Astrocyte of the cerebellum (primary cell): ENCODE measurements around the gene SAFB.

Experiments
- DNase-seq: peaks from one replicate; pipeline ENCODE4 v3.0.0-alpha.2; 2011; ENCODE audit warnings: low read depth
- H3K4me3 ChIP-seq: 2 replicates; pipeline ENCODE4 v1.5.1; 2011; ENCODE audit warnings: mild to moderate bottlenecking, low read depth, low read length, moderate library complexity
- in situ Hi-C: cut with HindIII; loops from 2 replicates; pipeline ENCODE4 v1.10.0; 2017; ENCODE audit warnings: low sequenced_read_pairs
- TF ChIP-seq, protein P1 (sequence below): IDR thresholded peaks from 2 replicates; pipeline ENCODE4 v1.5.1; 2012; ENCODE audit warnings: low read length, low read depth, moderate library complexity, mild to moderate bottlenecking; ENCODE audit errors: missing control alignments

SAFB gene

GRCh38 chr19:5706876-5707573, 84.1 kb downstream of the SAFB start:
- no peak overlapping the region for H3K4me3 ChIP-seq
- TF ChIP-seq, protein P1, sequence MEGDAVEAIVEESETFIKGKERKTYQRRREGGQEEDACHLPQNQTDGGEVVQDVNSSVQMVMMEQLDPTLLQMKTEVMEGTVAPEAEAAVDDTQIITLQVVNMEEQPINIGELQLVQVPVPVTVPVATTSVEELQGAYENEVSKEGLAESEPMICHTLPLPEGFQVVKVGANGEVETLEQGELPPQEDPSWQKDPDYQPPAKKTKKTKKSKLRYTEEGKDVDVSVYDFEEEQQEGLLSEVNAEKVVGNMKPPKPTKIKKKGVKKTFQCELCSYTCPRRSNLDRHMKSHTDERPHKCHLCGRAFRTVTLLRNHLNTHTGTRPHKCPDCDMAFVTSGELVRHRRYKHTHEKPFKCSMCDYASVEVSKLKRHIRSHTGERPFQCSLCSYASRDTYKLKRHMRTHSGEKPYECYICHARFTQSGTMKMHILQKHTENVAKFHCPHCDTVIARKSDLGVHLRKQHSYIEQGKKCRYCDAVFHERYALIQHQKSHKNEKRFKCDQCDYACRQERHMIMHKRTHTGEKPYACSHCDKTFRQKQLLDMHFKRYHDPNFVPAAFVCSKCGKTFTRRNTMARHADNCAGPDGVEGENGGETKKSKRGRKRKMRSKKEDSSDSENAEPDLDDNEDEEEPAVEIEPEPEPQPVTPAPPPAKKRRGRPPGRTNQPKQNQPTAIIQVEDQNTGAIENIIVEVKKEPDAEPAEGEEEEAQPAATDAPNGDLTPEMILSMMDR = no peak
- in situ Hi-C loops = no loop called here
- DNase-seq = no peak

DNA sequence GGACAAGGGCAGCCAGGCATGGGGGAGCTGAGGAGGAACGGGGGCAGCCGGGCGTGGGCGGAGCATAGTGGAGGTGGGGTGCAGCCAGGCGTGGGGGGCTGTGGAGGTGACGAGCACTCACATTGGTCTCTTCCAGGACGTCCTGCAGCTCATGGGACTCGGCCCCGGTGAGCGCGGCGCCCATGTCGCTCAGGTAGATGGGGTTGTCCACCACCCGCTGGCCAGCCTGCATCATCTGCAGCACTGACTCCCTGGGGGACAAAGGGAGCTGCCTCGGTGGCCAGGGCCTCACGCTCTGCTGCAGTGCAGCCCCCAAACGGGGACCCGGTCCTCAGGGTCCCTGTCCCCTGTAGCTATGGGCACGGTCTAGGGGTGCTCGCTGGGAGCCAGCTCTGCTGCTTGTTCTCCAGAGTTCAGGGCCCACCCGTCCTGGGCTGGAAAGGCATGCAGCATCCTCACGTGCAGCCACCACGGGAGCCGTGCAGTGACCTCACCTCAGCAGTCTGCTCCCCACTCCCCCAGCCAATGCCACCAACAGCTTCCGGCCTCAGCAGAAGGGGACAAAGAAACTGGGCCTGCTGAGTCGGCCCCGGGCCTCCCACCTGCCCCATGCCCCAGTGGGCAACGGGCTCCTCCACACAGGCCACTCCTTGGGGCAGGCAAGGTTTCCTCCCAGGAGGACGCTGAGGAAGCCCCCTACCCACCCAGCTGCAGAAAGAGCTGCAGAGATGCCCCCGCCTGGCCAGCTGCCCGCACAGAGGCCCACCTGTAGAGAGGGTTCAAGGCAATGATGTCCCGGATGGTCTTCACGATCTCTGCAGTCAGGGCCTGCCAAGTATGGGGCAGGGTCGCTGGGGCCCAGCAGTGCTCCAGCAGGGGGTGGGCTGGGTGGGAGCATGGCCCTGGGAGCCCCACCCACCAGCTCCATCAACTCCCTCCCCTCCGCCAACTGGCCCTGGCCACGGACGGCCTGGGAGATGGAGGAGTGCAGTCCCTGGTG, 85.0 kb downstream of the SAFB start:
- TF ChIP-seq, protein P1 = no peak
- no peak for DNase-seq
- in situ Hi-C loops = no loop called here
- no peak overlapping the region for H3K4me3 ChIP-seq

- DNase-seq = no peak
- in situ Hi-C loops = no loop called here
- TF ChIP-seq, protein P1 = no peak
- no peak overlapping the region for H3K4me3 ChIP-seq
These were observed 88.1 kb downstream of the SAFB start for GRCh38 chr19:5711025-5711424.

- no peak for DNase-seq
- no peak overlapping the region for H3K4me3 ChIP-seq
- in situ Hi-C loops = no loop called here
- TF ChIP-seq, protein P1 = no peak
These were observed 88.9 kb downstream of the SAFB start for GRCh38 chr19:5711713-5712161.

- in situ Hi-C loops = no loop called here
- DNase-seq = no peak
- TF ChIP-seq, protein P1 = no peak
- H3K4me3 ChIP-seq = no peak overlapping the region
These were observed 90.3 kb downstream of the SAFB start for GRCh38 chr19:5713228-5713627.

DNA sequence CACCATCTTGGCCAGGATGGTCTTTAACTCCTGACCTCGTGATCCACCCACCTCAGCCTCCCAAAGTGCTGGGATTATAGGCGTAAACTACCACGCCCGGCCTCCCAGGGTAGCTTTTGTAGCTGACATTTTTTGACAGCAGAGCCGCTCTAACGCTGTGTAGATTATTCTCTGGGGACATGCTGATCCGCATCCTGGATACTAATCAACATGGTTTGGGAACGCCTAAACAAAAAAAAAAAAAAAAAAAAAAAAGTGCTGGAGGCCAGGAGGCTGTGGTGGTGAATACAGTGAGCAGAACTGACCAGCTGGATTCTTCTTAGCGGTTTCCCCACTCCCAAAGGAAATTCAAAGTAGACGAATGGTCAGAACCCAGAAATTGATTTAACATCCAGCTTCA, 91.9 kb downstream of the SAFB start:
- TF ChIP-seq, protein P1 = no peak
- in situ Hi-C loops = no loop called here
- no peak for DNase-seq
- H3K4me3 ChIP-seq = no peak overlapping the region
